Osteoblast (primary cell): ENCODE results near the gene LGALS7B. TPM values are rescaled to one million over a fixed set of nuclear protein-coding genes. Genes with fewer than 3 reads are reported as not detected.
"Not testable (repeated sequence)": the region's sequence is repeated elsewhere in the genome, so short reads cannot be mapped to it uniquely, and the experiment has no call there.

Experiments
- DNase-seq: peaks from one replicate; pipeline ENCODE4 v3.0.0; 2011; ENCODE audit warnings: low spot score, mixed read lengths; ENCODE audit not compliant: insufficient read length; ENCODE audit errors: missing footprints
- H2AFZ ChIP-seq: 2 replicates; pipeline ENCODE4 v1.6.0; 2011; ENCODE audit warnings: mild to moderate bottlenecking, low read length
- H3K27ac ChIP-seq: 2 replicates; pipeline ENCODE4 v1.5.1; 2011; ENCODE audit warnings: mild to moderate bottlenecking, low read depth, low read length, moderate library complexity
- H3K27me3 ChIP-seq: 2 replicates; pipeline ENCODE4 v1.6.0; 2012; ENCODE audit warnings: mild to moderate bottlenecking, control low read depth, inconsistent platforms, low read length, moderate library complexity; ENCODE audit not compliant: insufficient read depth
- H3K36me3 ChIP-seq: 2 replicates; pipeline ENCODE4 v1.5.1; 2011; ENCODE audit warnings: mild to moderate bottlenecking, low read length, control low read depth, moderate library complexity; ENCODE audit not compliant: insufficient read depth
- H3K4me1 ChIP-seq: 2 replicates; pipeline ENCODE4 v1.5.1; 2011; ENCODE audit warnings: mild to moderate bottlenecking, low read length, control low read depth, moderate library complexity; ENCODE audit not compliant: insufficient read depth
- H3K4me2 ChIP-seq: 2 replicates; pipeline ENCODE4 v1.6.0; 2011; ENCODE audit warnings: mild to moderate bottlenecking, low read length; ENCODE audit not compliant: insufficient read depth
- H3K4me3 ChIP-seq: fragments of 200-600 bp; sonication (generic); 3 replicates; pipeline ENCODE4 v1.5.1; 2012; ENCODE audit warnings: mild to moderate bottlenecking, low read length, inconsistent platforms; ENCODE audit not compliant: insufficient read depth
- H3K79me2 ChIP-seq: 2 replicates; pipeline ENCODE4 v1.6.0; 2012; ENCODE audit warnings: mild to moderate bottlenecking, low read length, control low read depth, inconsistent platforms; ENCODE audit not compliant: insufficient read depth
- H3K9me3 ChIP-seq: 2 replicates; pipeline ENCODE4 v1.5.1; 2011; ENCODE audit warnings: low read depth, low read length, control low read depth
- H4K20me1 ChIP-seq: 2 replicates; pipeline ENCODE4 v1.6.0; 2012; ENCODE audit warnings: mild to moderate bottlenecking, low read length, control low read depth; ENCODE audit not compliant: insufficient read depth
- total RNA-seq: library from RNA; depleted of rRNA; stranded (reverse); fragments of >200 nt; gene quantifications from 2 replicates; pipeline ENCODE4 v1.2.3, GENCODE V29; 2012
- TF ChIP-seq, protein P1 (sequence below): IDR thresholded peaks from 2 replicates; pipeline ENCODE4 v1.5.1; 2011; ENCODE audit warnings: mild to moderate bottlenecking, low read depth, low read length, moderate library complexity; ENCODE audit errors: extremely low read depth

LGALS7B gene
- total RNA-seq, 1 donor: not detected

- no peak overlapping the region for H3K4me3 ChIP-seq
- no peaks in the 10 kb centered on the region for H3K79me2 ChIP-seq
- no peaks in the 10 kb centered on the region for H4K20me1 ChIP-seq
- no peaks in the 10 kb centered on the region for H3K4me1 ChIP-seq
- H3K9me3 ChIP-seq: no peaks in the 10 kb centered on the region
- H3K27me3 ChIP-seq: no peaks in the 10 kb centered on the region
- H3K27ac ChIP-seq: no peak overlapping the region
- TF ChIP-seq, protein P1, sequence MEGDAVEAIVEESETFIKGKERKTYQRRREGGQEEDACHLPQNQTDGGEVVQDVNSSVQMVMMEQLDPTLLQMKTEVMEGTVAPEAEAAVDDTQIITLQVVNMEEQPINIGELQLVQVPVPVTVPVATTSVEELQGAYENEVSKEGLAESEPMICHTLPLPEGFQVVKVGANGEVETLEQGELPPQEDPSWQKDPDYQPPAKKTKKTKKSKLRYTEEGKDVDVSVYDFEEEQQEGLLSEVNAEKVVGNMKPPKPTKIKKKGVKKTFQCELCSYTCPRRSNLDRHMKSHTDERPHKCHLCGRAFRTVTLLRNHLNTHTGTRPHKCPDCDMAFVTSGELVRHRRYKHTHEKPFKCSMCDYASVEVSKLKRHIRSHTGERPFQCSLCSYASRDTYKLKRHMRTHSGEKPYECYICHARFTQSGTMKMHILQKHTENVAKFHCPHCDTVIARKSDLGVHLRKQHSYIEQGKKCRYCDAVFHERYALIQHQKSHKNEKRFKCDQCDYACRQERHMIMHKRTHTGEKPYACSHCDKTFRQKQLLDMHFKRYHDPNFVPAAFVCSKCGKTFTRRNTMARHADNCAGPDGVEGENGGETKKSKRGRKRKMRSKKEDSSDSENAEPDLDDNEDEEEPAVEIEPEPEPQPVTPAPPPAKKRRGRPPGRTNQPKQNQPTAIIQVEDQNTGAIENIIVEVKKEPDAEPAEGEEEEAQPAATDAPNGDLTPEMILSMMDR: no peak
- H2AFZ ChIP-seq: no peak overlapping the region
- H3K36me3 ChIP-seq: no peaks in the 10 kb centered on the region
- DNase-seq: peak; percentile 21
- no peak overlapping the region for H3K4me2 ChIP-seq
These were observed 22.5 kb upstream of the LGALS7B start for GRCh38 chr19:38766276-38767047.

- peak; percentile 91 for DNase-seq
- Histone ChIP-seq H2AFZ (peak overlapping the region; percentile 91), H3K36me3 (no peaks in the 10 kb centered on the region), H3K9me3 (no peaks in the 10 kb centered on the region), H3K4me1 (no peaks in the 10 kb centered on the region), H3K27me3 (no peaks in the 10 kb centered on the region), H3K4me2 (peak overlapping the region; percentile 32), H3K4me3 (peak overlapping the region; percentile 33), H3K27ac (no peak overlapping the region), H4K20me1 (no peaks in the 10 kb centered on the region), H3K79me2 (no peaks in the 10 kb centered on the region)
- TF ChIP-seq, protein P1: peak; percentile 62
These were observed 19.3 kb upstream of the LGALS7B start for GRCh38 chr19:38769635-38770211.

DNA sequence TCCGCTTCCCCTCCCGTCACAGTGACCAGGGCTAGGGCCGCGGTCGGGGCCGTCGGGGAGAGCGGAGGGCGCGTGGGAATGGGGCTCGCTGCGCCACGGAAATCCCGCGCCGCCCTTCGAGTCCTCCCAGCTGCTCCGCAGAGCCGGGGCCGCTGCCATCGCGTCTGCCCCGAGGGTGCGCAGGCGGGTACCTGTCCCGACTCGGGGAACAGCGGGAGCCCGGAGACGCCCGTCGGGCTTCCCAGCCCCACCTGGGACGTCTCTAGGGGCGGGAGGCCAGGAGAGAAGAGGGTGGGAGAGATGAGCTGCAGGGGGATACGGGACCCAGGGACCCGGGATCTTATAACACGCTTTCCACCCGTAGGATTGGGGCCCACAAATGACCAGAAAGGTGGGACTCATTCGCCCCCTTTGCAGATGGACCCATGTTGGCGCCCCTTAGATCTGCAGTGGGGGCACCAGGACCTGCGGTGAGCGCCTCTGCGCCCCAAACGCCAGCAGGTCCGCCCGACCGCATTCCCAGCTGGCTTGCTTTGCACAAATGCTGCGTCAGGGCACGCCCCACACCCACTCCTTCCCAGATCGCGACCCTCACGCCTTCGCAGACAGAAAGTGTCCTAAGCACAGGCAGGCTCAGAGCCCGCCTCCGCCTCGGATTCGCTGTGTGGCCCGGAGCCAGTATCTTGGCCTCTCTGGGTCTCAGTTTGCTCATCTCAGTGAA is 18.6 kb upstream of the LGALS7B start:
- Histone ChIP-seq H3K4me3 (peak overlapping the region; percentile 33), H2AFZ (peak overlapping the region; percentile 91), H3K4me2 (peak overlapping the region; percentile 28)
- H4K20me1 ChIP-seq, H3K4me1 ChIP-seq, H3K27ac ChIP-seq, DNase-seq, H3K36me3 ChIP-seq, H3K79me2 ChIP-seq, H3K9me3 ChIP-seq, H3K27me3 ChIP-seq: not testable (repeated sequence)

DNA sequence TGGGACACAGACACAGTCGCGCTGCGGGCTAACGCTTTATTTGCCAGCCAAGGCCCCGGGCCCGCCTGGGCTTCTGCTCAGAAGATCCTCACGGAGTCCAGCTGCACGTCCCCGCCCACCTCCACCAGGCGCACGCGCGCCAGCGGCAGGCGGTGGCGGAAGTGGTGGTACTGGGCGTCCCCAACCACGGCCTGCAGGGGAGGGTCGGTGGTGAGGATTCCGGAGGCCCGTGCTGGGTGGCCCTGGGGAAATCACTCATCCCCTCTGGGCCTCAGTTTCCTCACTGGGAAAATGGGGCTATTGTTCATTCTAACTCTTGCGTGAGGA is 18.1 kb upstream of the LGALS7B start:
- H4K20me1 ChIP-seq, H3K4me1 ChIP-seq, H3K36me3 ChIP-seq, H3K27ac ChIP-seq, H2AFZ ChIP-seq, DNase-seq, H3K4me2 ChIP-seq, H3K9me3 ChIP-seq, H3K4me3 ChIP-seq, H3K27me3 ChIP-seq, H3K79me2 ChIP-seq: not testable (repeated sequence)

GRCh38 chr19:38771569-38771968 is 17.4 kb upstream of the LGALS7B start:
- not testable (repeated sequence) for H4K20me1 ChIP-seq, H3K4me1 ChIP-seq, H3K9me3 ChIP-seq, H3K27ac ChIP-seq, DNase-seq, H3K27me3 ChIP-seq, H3K36me3 ChIP-seq, H3K79me2 ChIP-seq, H2AFZ ChIP-seq, H3K4me3 ChIP-seq, H3K4me2 ChIP-seq
